Measurements from ENCODE around the gene BBS5.
"Not testable (repeated sequence)": the region's sequence is repeated elsewhere in the genome, so short reads cannot be mapped to it uniquely, and the experiment has no call there.

BBS5 gene

DNA sequence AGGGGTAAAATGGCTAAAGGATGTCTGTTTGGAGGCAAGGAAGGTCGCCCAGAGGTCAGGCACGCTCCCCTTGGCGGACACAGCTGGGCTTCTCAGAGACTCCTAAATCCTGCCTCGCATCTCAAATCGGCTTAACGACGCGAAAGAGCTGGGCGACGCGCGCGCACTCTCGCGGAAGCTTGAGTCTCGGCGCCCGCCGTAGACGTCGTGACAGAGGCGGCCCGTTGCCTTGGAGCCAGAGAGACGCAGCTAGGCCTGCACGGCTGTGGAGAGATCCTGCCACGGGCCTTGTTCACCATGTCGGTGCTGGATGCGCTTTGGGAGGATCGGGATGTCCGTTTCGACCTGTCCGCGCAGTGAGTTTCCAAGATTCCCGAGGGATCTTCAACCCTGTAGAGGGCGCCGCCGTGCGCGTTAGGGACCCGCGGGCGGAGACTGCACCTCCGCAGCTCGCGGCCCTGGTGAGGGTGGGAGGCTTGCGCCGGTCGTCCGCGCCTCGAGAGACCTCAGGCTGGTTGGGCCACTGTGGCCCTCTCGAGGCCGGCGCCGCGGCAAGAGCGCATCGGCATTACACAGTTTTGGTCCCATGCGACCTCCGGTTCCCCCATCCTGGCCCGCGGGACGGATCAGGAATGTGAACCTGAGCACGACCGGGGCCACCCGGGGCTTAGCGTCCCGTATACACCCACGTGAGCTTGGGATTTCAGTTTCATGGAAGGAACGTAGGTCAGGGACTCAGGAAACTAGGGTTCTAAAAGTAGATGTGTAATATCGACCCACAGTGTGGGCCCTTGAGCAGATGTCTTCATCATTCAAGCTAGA, at the start of gene BBS5:
Gene BBS5, plus strand, starts transcription at position 238 of the 822 bp plus-strand sequence. Its CDS starts 60 bp downstream, at position 298.
- intact Hi-C loops (cut with micrococcal nuclease), result loop anchor here (2.0 to 10.0 kb wide), 2 partner anchors 93 to 1115 kb away; partner anchors contain the start of gene FASTKD1
- Mint-ChIP-seq H3K27me3 (peaks cover 2% of the 10 kb centered on the region), H3K4me1 (ENCODE audit: low read depth) (peaks cover 27% of the 10 kb centered on the region), H3K36me3 (ENCODE audit: low read depth) (peaks cover 8% of the 10 kb centered on the region), H3K9me3 (no peaks in the 10 kb centered on the region), H3K4me3 (peak within 1 kb of the TSS; percentile 83), H3K27ac (peak within 1 kb of the TSS; percentile 87)

DNA sequence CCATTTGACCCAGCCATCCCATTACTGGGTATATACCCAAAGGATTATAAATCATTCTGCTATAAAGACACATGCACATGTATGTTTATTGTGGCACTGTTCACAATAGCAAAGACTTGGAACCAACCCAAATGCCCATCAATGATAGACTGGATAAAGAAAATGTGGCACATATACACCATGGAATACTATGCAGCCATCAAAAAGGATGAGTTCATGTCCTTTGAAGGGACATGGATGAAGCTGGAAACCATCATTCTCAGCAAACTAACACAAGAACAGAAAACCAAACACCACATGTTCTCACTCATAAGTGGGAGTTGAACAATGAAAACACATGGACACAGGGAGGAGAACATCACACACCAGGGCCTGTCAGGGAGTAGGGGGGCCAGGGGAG, 47.5 kb upstream of the BBS5 start:
- H3K9me3 Mint-ChIP-seq; H3K4me1 Mint-ChIP-seq (ENCODE audit: low read depth); H3K27me3 Mint-ChIP-seq; intact Hi-C loops (cut with micrococcal nuclease); H3K4me3 Mint-ChIP-seq; H3K27ac Mint-ChIP-seq; H3K36me3 Mint-ChIP-seq (ENCODE audit: low read depth): not testable (repeated sequence)

DNA sequence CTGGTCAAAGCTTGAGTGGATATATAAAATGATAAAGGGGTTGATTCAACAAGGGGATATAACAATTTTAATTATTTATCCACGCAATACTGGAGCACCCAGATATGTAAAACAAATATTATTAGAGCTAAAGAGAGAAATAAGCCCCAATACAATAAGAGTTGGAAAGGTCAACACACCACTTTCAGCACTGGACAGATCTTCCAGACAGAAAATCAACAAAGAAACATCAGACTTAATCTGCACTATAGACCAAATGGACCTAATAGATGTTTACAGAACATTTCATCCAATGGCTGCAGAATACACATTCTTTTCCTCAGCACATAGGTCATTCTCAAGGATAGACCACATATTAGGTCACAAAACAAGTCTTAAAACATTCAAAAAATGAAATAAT, 45.1 kb upstream of the BBS5 start:
- intact Hi-C loops (cut with micrococcal nuclease); H3K27me3 Mint-ChIP-seq; H3K4me1 Mint-ChIP-seq (ENCODE audit: low read depth); H3K9me3 Mint-ChIP-seq; H3K4me3 Mint-ChIP-seq; H3K27ac Mint-ChIP-seq; H3K36me3 Mint-ChIP-seq (ENCODE audit: low read depth): not testable (repeated sequence)

DNA sequence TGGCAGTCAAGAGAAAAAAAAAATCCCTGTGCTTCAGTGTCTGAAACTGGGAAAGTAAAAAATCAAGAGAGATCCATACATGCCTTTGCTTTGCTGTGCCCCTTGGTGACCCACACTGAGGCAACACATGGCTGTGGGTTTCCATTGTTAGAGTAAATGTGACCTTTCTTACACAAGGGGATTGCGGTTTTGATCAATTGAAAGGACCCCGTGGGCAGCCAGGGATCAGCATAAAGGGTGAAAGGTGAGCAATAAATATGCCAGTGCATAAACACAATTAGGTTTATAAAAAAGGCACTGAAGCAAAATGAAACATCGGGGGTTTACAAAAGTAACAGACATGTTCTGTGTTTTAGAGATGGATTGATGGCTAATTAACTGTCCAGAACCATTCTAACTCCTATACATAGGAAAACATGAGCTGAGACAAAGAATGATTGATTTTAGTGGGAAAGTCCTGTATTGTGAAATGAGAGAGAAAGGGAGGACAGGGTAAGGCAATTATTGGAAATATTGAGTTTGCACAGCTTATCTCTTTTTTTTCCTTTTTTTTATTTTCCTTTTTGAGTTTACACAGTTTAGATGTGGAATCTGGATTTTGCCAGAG, 40.7 kb upstream of the BBS5 start:
- Mint-ChIP-seq H3K4me3 (no peak overlapping the region), H3K27ac (no peak overlapping the region), H3K9me3 (no peaks in the 10 kb centered on the region), H3K36me3 (ENCODE audit: low read depth) (no peaks in the 10 kb centered on the region), H3K4me1 (ENCODE audit: low read depth) (no peaks in the 10 kb centered on the region), H3K27me3 (peaks cover 12% of the 10 kb centered on the region)
- intact Hi-C loops (cut with micrococcal nuclease), result no loop called here

- Mint-ChIP-seq H3K4me3 (no peak overlapping the region), H3K27ac (no peak overlapping the region), H3K36me3 (ENCODE audit: low read depth) (no peaks in the 10 kb centered on the region), H3K4me1 (ENCODE audit: low read depth) (no peaks in the 10 kb centered on the region), H3K9me3 (no peaks in the 10 kb centered on the region), H3K27me3 (peaks cover 12% of the 10 kb centered on the region)
- intact Hi-C loops (cut with micrococcal nuclease), result loop anchor here (10.0 kb wide), 1 partner anchor 485 kb away; no protein-coding TSS in a partner anchor
These were observed 39.4 kb upstream of the BBS5 start for GRCh38 chr2:169439900-169440299.

DNA sequence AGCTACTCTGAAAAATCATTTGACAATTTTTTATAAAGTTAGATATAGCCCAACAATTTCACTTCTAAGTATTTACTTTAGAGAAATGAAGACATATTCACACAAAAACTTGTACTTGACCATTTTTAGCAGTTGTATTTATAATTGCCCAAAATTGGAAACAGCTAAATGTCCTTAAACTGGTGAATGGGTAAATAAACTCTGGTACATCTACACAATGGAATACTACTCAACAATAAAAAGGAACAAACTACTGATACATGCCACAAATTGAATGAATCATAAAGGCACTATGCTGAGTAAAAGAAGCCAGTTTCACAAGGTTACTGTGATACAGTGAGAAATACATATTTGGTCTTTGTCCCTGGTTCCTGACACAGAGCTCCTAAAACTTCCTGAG, 32.8 kb upstream of the BBS5 start:
- Mint-ChIP-seq H3K9me3 (no peaks in the 10 kb centered on the region), H3K4me3 (no peak overlapping the region), H3K36me3 (ENCODE audit: low read depth) (no peaks in the 10 kb centered on the region), H3K27me3 (peaks cover 2% of the 10 kb centered on the region), H3K4me1 (ENCODE audit: low read depth) (no peaks in the 10 kb centered on the region), H3K27ac (no peak overlapping the region)
- intact Hi-C loops (cut with micrococcal nuclease), result loop anchor here (10.0 kb wide), 1 partner anchor 478 kb away; no protein-coding TSS in a partner anchor

- Mint-ChIP-seq H3K4me3 (no peak overlapping the region), H3K27ac (no peak overlapping the region), H3K9me3 (no peaks in the 10 kb centered on the region), H3K36me3 (ENCODE audit: low read depth) (no peaks in the 10 kb centered on the region), H3K27me3 (no peaks in the 10 kb centered on the region), H3K4me1 (ENCODE audit: low read depth) (no peaks in the 10 kb centered on the region)
- intact Hi-C loops (cut with micrococcal nuclease), result loop anchor here (10.0 kb wide), 1 partner anchor 476 kb away; no protein-coding TSS in a partner anchor
These were observed 31.0 kb upstream of the BBS5 start for GRCh38 chr2:169448316-169448715.

DNA sequence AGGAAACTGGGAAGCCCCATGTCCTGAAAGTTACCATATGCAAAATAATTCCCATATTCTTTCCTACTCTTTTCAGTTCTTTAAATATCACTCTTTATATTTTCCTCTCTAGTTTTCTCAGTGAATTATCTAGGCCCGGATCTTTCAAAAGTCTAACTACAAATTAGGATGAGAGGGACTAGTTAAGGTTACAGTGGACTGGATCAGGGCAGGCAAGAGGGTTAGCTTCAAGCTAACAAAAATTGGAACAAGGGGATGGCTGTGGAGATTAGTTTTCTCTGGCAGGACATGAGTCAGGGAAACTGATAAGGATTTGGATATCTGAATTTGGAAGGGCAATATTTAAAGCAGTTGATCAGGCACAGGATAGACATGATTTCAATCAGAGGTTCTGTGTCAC, 30.4 kb upstream of the BBS5 start:
- no peaks in the 10 kb centered on the region for H3K27me3 Mint-ChIP-seq
- H3K4me3 Mint-ChIP-seq, result no peak overlapping the region
- H3K4me1 Mint-ChIP-seq (ENCODE audit: low read depth), result no peaks in the 10 kb centered on the region
- H3K36me3 Mint-ChIP-seq (ENCODE audit: low read depth), result no peaks in the 10 kb centered on the region
- no peak overlapping the region for H3K27ac Mint-ChIP-seq
- intact Hi-C loops (cut with micrococcal nuclease), result loop anchor here (10.0 kb wide), 1 partner anchor 476 kb away; no protein-coding TSS in a partner anchor
- no peaks in the 10 kb centered on the region for H3K9me3 Mint-ChIP-seq

DNA sequence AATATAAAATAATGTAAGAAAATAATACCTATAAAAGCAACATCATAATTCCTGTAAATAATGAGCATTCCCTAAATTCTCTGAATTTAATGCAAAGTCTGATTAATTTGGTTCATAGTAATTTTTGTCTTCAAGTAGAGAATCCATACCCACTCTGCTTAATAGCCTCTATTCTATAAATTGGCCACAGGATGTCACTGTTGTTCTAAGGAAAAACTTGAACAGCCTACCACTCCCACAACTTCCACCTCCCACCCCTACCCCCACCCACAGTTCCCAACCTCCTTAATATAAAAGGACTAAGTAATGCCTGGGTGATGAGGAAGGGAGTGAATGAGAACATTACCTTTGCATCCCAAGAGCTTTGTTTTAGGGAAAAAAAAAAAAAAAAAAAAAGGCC, 27.2 kb upstream of the BBS5 start:
- Mint-ChIP-seq H3K27me3 (no peaks in the 10 kb centered on the region), H3K4me1 (ENCODE audit: low read depth) (no peaks in the 10 kb centered on the region), H3K27ac (no peak overlapping the region), H3K4me3 (no peak overlapping the region), H3K36me3 (ENCODE audit: low read depth) (no peaks in the 10 kb centered on the region), H3K9me3 (no peaks in the 10 kb centered on the region)
- intact Hi-C loops (cut with micrococcal nuclease), result no loop called here

DNA sequence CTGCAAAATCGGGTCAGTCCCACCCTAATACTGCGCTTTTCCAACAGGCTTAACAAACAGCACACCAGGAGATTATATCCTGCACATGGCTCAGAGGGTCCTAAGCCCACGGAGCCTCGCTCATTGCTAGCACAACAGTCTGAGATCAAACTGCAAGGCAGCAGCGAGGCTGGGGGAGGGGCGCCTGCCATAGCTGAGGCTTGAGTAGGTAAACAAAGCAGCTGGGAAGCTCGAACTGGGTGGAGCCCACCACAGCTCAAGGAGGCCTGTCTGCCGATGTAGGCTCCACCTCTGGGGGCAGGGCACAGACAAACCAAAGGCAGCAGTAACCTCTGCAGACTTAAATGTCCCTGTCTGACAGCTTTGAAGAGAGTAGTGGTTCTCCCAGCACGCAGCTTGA, 26.2 kb upstream of the BBS5 start:
- H3K27me3 Mint-ChIP-seq; intact Hi-C loops (cut with micrococcal nuclease); H3K36me3 Mint-ChIP-seq (ENCODE audit: low read depth); H3K9me3 Mint-ChIP-seq; H3K4me1 Mint-ChIP-seq (ENCODE audit: low read depth); H3K4me3 Mint-ChIP-seq; H3K27ac Mint-ChIP-seq: not testable (repeated sequence)

GRCh38 chr2:169461143-169461542, 18.2 kb upstream of the BBS5 start:
- Mint-ChIP-seq H3K27me3 (no peaks in the 10 kb centered on the region), H3K4me1 (ENCODE audit: low read depth) (no peaks in the 10 kb centered on the region), H3K27ac (no peak overlapping the region), H3K4me3 (no peak overlapping the region), H3K9me3 (peaks cover 8% of the 10 kb centered on the region), H3K36me3 (ENCODE audit: low read depth) (no peaks in the 10 kb centered on the region)
- intact Hi-C loops (cut with micrococcal nuclease), result no loop called here

- no peaks in the 10 kb centered on the region for H3K4me1 Mint-ChIP-seq (ENCODE audit: low read depth)
- H3K4me3 Mint-ChIP-seq, result no peak overlapping the region
- H3K36me3 Mint-ChIP-seq (ENCODE audit: low read depth), result no peaks in the 10 kb centered on the region
- H3K27me3 Mint-ChIP-seq, result no peaks in the 10 kb centered on the region
- intact Hi-C loops (cut with micrococcal nuclease), result no loop called here
- no peak overlapping the region for H3K27ac Mint-ChIP-seq
- H3K9me3 Mint-ChIP-seq, result peaks cover 8% of the 10 kb centered on the region
These were observed 16.2 kb upstream of the BBS5 start for GRCh38 chr2:169462896-169463695.

DNA sequence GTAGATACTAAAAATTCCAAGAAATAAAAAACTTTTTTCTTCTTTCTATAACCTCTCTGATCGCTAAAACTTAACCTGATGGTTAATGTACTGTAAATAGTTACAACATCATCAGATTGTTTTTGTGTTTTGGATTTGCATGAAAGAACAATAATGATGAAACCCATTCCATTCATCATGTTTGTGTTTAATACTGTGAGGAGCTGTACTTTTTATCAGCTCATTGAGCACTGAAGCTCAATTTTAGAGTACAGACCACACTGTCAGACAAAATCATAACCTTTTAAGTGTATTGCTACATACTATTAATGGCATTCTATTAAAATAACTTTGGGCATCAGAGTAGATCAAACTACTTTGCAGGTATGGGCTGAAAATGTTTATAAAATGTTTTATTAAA, 14.8 kb upstream of the BBS5 start:
- Mint-ChIP-seq H3K27me3 (no peaks in the 10 kb centered on the region), H3K4me1 (ENCODE audit: low read depth) (no peaks in the 10 kb centered on the region), H3K36me3 (ENCODE audit: low read depth) (no peaks in the 10 kb centered on the region), H3K27ac (no peak overlapping the region), H3K9me3 (peaks cover 8% of the 10 kb centered on the region), H3K4me3 (no peak overlapping the region)
- intact Hi-C loops (cut with micrococcal nuclease), result no loop called here

- Mint-ChIP-seq H3K9me3 (peaks cover 8% of the 10 kb centered on the region), H3K4me1 (ENCODE audit: low read depth) (no peaks in the 10 kb centered on the region), H3K4me3 (no peak overlapping the region), H3K27me3 (no peaks in the 10 kb centered on the region), H3K27ac (no peak overlapping the region), H3K36me3 (ENCODE audit: low read depth) (no peaks in the 10 kb centered on the region)
- intact Hi-C loops (cut with micrococcal nuclease), result no loop called here
These were observed 14.4 kb upstream of the BBS5 start for GRCh38 chr2:169464882-169465281.
